ENCODE results near the gene SPON1. TPM values are rescaled to one million over a fixed set of nuclear protein-coding genes. Genes with fewer than 3 reads are reported as not detected.

SPON1 gene
- total RNA-seq, 6 experiments from 2014 or later, result not detected

DNA sequence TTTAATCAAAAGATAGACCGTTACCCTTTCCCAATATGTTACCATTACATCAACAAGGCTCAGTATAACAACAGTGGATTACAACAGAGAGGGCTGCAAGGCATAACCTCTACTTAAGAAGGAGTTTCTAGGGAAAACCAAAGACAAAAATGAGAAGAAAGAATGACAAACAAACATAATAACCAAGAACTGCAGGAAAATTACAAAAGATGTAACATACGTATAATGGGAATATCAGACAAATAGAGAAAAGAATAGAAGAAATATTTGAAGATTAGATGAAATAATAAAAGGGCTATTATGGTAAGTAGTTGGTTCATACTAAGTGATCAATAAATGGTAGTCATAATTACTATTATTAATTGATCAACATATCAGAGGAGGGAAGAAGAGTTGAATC is 39.1 kb downstream of the SPON1 start:
- H3K9me3 Mint-ChIP-seq, result no peaks in the 10 kb centered on the region; the same call in 1 of the 2 replicates
- TF ChIP-seq CTCF (IDR thresholded peaks at IDR 0.05), result no peak
- H3K27ac Mint-ChIP-seq, result no peak overlapping the region
- no peaks in the 10 kb centered on the region for H3K4me1 Mint-ChIP-seq (ENCODE audit: low read depth)
- DNase-seq, result no peak
- no peaks in the 10 kb centered on the region for H3K36me3 Mint-ChIP-seq (ENCODE audit: low read depth)
- no peak overlapping the region for H3K4me3 Mint-ChIP-seq
- peaks cover 3% of the 10 kb centered on the region for H3K27me3 Mint-ChIP-seq (ENCODE audit: insufficient read depth)

GRCh38 chr11:14007566-14007965 is 45.0 kb downstream of the SPON1 start:
- peaks cover 5% of the 10 kb centered on the region for H3K27me3 Mint-ChIP-seq (ENCODE audit: insufficient read depth)
- no peaks in the 10 kb centered on the region for H3K9me3 Mint-ChIP-seq
- TF ChIP-seq CTCF (IDR thresholded peaks at IDR 0.05), result no peak
- no peak for DNase-seq
- H3K27ac Mint-ChIP-seq, result no peak overlapping the region
- H3K4me3 Mint-ChIP-seq, result no peak overlapping the region
- no peaks in the 10 kb centered on the region for H3K36me3 Mint-ChIP-seq (ENCODE audit: low read depth)
- H3K4me1 Mint-ChIP-seq (ENCODE audit: low read depth), result no peaks in the 10 kb centered on the region

DNA sequence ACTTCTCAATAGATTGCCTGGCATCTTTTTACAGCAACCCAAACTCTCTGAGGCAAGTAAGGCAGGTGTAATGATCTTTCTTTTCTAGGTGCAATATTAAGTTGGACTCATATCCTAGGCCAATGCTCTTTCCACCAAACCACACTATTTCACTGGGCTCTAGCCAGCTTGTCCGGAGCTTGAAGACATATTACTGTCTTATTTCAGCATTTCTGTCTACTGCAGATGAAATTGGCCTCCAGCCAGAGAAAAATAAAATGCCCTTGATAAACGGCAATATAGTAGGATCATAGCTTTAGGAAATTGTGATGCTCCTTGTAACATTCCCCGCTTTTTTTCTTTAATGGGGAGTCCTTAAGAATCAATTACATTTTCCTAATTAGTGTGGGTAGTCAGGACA is 48.1 kb downstream of the SPON1 start:
- Mint-ChIP-seq H3K36me3 (ENCODE audit: low read depth) (no peaks in the 10 kb centered on the region), H3K4me1 (ENCODE audit: low read depth) (peaks cover 5% of the 10 kb centered on the region), H3K4me3 (no peak overlapping the region), H3K27ac (no peak overlapping the region), H3K9me3 (no peaks in the 10 kb centered on the region), H3K27me3 (ENCODE audit: insufficient read depth) (peaks cover 2% of the 10 kb centered on the region)
- DNase-seq, result no peak
- TF ChIP-seq CTCF (IDR thresholded peaks at IDR 0.05), result no peak

GRCh38 chr11:14012846-14013245 is 50.3 kb downstream of the SPON1 start:
- Mint-ChIP-seq H3K9me3 (no peaks in the 10 kb centered on the region), H3K27me3 (ENCODE audit: insufficient read depth) (peaks cover 3% of the 10 kb centered on the region), H3K4me1 (ENCODE audit: low read depth) (peaks cover 11% of the 10 kb centered on the region), H3K36me3 (ENCODE audit: low read depth) (no peaks in the 10 kb centered on the region), H3K27ac (no peak overlapping the region), H3K4me3 (no peak overlapping the region)
- DNase-seq, result no peak
- TF ChIP-seq CTCF (IDR thresholded peaks at IDR 0.05), result no peak

DNA sequence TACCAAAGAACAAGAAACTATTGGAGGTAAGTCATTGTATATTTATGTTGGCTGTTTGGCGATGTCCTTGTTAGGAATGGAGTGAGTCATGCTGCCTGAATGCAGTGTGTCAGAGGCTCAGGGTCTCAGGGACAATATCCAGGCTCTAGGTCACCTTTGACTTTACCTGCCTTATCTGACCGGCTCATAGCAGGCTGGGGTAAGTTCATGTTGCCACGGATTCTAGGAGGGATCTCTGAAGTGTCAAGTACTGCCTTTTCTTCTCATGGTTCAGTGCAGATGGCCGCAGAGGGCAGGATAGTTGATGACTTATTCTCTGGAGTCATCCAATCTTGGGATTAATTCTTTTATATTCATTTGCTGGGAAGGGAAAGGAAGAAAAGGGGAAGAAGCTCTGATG is 53.2 kb downstream of the SPON1 start:
- Mint-ChIP-seq H3K36me3 (ENCODE audit: low read depth) (no peaks in the 10 kb centered on the region), H3K27me3 (ENCODE audit: insufficient read depth) (peaks cover 4% of the 10 kb centered on the region), H3K4me3 (no peak overlapping the region), H3K27ac (no peak overlapping the region), H3K4me1 (ENCODE audit: low read depth) (peaks cover 11% of the 10 kb centered on the region), H3K9me3 (no peaks in the 10 kb centered on the region)
- no peak for TF ChIP-seq CTCF (IDR thresholded peaks at IDR 0.05)
- DNase-seq, result no peak

GRCh38 chr11:14018441-14018840 is 55.9 kb downstream of the SPON1 start:
- Mint-ChIP-seq H3K36me3 (ENCODE audit: low read depth) (no peaks in the 10 kb centered on the region), H3K27me3 (ENCODE audit: insufficient read depth) (peaks cover 3% of the 10 kb centered on the region), H3K27ac (no peak overlapping the region), H3K4me3 (no peak overlapping the region), H3K9me3 (no peaks in the 10 kb centered on the region), H3K4me1 (ENCODE audit: low read depth) (peaks cover 11% of the 10 kb centered on the region)
- DNase-seq, result no peak
- TF ChIP-seq CTCF (IDR thresholded peaks at IDR 0.05), result no peak
